ENCODE data around the gene PNPLA2. TPM values are rescaled to one million over a fixed set of nuclear protein-coding genes. Genes with fewer than 3 reads are reported as not detected.

The PNPLA2 gene
- total and polyA plus RNA-seq, 4 donors = 9.1 to 49.9 (median 28.5) TPM

DNA sequence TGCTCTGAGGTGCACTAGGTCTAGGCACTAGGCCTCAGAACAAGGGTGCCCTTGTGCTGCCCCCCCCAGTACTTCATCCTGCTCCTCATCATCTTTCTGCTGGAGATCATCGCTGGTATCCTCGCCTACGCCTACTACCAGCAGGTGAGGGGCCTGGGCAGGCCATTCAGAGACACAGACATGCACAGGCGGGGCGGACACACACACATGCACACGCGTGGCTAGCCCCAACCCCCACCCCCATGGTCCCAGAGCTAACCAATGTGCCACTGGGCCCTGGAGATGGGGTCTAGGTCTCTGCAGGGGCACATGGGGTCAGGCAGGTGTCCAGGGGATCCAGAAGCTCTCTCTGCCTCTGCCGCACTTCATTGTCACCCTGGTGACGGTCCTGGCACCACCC lies 18.0 kb downstream of the PNPLA2 start:
- Histone ChIP-seq H3K4me3 (ENCODE audit: low read depth, low read length) (no peak overlapping the region), H3K9me3 (ENCODE audit: control insufficient read depth, insufficient read depth, low read length) (no peaks in the 10 kb centered on the region), H3K27ac (ENCODE audit: low read depth, low read length) (no peak overlapping the region), H3K27me3 (ENCODE audit: control insufficient read depth, insufficient read depth, low read length) (peaks cover 7% of the 10 kb centered on the region), H3K36me3 (ENCODE audit: control insufficient read depth, insufficient read depth, low read length) (peaks cover 68% of the 10 kb centered on the region), H3K4me1 (ENCODE audit: control insufficient read depth, insufficient read depth, low read length) (peaks cover 55% of the 10 kb centered on the region)
- no peak for DNase-seq (ENCODE audit: low read depth in 4 of 6, low spot score in 6 of 6)
- WGBS (ENCODE audit: insufficient coverage) = 84% methylated on average over 9 of the region's 9 CpGs

DNA sequence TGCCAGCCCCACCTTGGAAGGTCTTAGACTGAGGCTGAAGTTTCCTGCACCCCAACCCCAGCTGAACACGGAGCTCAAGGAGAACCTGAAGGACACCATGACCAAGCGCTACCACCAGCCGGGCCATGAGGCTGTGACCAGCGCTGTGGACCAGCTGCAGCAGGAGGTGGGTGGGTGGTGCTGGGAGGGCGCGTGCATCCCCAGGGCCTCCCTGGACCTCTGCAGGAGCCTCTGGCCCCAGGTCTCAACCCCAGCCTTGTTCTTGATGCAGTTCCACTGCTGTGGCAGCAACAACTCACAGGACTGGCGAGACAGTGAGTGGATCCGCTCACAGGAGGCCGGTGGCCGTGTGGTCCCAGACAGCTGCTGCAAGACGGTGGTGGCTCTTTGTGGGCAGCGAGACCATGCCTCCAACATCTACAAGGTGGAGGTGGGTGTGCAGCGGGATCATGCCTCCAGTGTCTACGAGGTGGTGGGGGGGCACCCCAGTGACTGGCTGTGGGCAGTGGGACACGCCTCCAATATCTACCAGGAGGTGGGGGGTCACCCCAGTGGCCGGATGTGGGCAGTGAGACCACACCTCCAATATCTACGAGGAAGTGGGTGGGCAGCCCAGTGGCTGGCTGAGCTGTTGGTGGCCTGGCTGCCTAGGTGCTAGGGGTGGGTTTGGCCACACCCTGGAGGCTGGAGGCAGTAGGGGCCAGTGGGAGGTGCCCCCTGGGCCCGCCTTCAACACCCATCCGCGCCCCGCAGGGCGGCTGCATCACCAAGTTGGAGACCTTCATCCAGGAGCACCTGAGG lies 18.7 kb downstream of the PNPLA2 start:
- no peak for DNase-seq (ENCODE audit: low read depth in 4 of 6, low spot score in 6 of 6)
- no peaks in the 10 kb centered on the region for H3K9me3 ChIP-seq (ENCODE audit: control insufficient read depth, insufficient read depth, low read length)
- H3K27me3 ChIP-seq (ENCODE audit: control insufficient read depth, insufficient read depth, low read length) = peaks cover under 1% of the 10 kb centered on the region
- H3K4me1 ChIP-seq (ENCODE audit: control insufficient read depth, insufficient read depth, low read length) = peaks cover 52% of the 10 kb centered on the region
- H3K27ac ChIP-seq (ENCODE audit: low read depth, low read length) = no peak overlapping the region
- H3K36me3 ChIP-seq (ENCODE audit: control insufficient read depth, insufficient read depth, low read length) = peaks cover 66% of the 10 kb centered on the region
- WGBS (ENCODE audit: insufficient coverage) = 92% methylated on average over 17 of the region's 22 CpGs
- no peak overlapping the region for H3K4me3 ChIP-seq (ENCODE audit: low read depth, low read length)

DNA sequence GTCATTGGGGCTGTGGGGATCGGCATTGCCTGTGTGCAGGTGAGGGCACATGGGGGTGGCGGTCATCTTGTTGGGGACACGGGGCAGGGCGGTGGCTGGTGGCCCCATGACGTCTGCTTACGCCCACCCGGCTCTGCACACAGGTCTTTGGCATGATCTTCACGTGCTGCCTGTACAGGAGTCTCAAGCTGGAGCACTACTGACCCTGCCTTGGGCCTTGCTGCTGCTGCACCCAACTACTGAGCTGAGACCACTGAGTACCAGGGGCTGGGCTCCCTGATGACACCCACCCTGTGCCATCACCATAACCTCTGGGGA lies 19.2 kb downstream of the PNPLA2 start:
- Histone ChIP-seq H3K36me3 (ENCODE audit: control insufficient read depth, insufficient read depth, low read length) (peaks cover 66% of the 10 kb centered on the region), H3K4me1 (ENCODE audit: control insufficient read depth, insufficient read depth, low read length) (peaks cover 50% of the 10 kb centered on the region), H3K4me3 (ENCODE audit: low read depth, low read length) (no peak overlapping the region), H3K9me3 (ENCODE audit: control insufficient read depth, insufficient read depth, low read length) (no peaks in the 10 kb centered on the region), H3K27ac (ENCODE audit: low read depth, low read length) (no peak overlapping the region), H3K27me3 (ENCODE audit: control insufficient read depth, insufficient read depth, low read length) (no peaks in the 10 kb centered on the region)
- 77% methylated on average over 8 of the region's 8 CpGs for WGBS (ENCODE audit: insufficient coverage)
- no peak for DNase-seq (ENCODE audit: low read depth in 4 of 6, low spot score in 6 of 6)

DNA sequence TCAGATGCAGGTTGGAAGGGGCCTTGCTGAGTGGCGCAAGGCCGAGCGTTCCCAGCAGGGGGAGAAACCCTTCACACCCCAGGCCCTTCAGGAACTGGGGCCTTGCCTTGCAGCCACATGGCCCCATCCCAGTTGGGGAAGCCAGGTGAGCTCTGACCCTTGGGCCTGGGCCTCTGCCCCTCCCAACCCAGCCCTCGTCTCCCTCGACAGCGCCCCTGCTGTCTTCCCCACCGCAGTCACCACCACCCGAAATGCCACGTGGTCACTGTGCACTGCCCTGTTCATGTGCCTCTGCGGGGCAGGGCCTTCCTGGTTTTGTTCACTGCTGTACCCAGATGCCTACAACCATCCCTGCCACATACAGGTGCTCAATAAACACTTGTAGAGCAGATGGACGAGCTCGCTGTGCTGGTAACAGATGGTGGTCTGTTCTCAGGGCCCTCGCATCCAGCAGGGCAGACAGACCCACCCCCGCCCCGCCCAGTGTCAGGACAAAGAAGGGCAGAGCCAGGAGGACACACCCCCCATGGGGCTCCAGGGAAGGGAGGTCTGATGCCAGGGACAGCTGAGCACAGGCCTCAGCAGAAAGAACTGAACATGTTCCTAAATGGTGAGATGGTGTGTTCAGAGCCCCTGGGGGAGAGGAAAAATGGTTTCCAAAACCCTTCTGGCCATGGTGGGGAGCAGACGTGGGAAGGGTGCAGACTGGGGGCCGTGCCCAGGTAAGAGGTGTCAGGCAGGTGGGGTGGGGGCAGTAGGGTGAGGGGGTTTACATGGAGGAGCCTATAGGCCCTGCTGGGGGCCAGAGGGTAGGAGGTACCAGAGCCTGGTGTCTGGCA lies 19.9 kb downstream of the PNPLA2 start:
- no peak overlapping the region for H3K27ac ChIP-seq (ENCODE audit: low read depth, low read length)
- H3K36me3 ChIP-seq (ENCODE audit: control insufficient read depth, insufficient read depth, low read length) = peaks cover 68% of the 10 kb centered on the region
- H3K4me1 ChIP-seq (ENCODE audit: control insufficient read depth, insufficient read depth, low read length) = peaks cover 53% of the 10 kb centered on the region
- 40% methylated on average over 16 of the region's 17 CpGs for WGBS (ENCODE audit: insufficient coverage)
- H3K4me3 ChIP-seq (ENCODE audit: low read depth, low read length) = no peak overlapping the region
- no peaks in the 10 kb centered on the region for H3K9me3 ChIP-seq (ENCODE audit: control insufficient read depth, insufficient read depth, low read length)
- no peak for DNase-seq (ENCODE audit: low read depth in 4 of 6, low spot score in 6 of 6)
- peaks cover 2% of the 10 kb centered on the region for H3K27me3 ChIP-seq (ENCODE audit: control insufficient read depth, insufficient read depth, low read length)

DNA sequence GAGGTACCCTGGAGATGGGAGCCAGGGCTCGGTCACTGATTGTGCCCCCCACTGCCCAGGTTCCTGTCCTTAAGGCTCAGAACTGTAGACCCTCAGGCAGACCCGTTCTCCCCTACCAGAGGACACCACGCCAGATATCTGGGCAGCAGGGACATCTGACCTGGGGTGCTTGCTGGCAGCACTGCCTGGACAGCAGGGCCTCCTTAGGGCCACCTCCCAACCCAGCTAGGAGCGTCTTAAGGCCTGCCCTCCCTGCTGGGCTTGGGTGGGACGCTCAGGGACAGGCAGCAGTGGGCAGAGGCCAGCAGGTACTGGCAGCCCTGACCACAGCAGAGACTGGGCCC lies 20.5 kb downstream of the PNPLA2 start:
- H3K27me3 ChIP-seq (ENCODE audit: control insufficient read depth, insufficient read depth, low read length) = peaks cover 2% of the 10 kb centered on the region
- DNase-seq (ENCODE audit: low read depth in 4 of 6, low spot score in 6 of 6) = no peak
- no peak overlapping the region for H3K4me3 ChIP-seq (ENCODE audit: low read depth, low read length)
- no peaks in the 10 kb centered on the region for H3K9me3 ChIP-seq (ENCODE audit: control insufficient read depth, insufficient read depth, low read length)
- no peak overlapping the region for H3K27ac ChIP-seq (ENCODE audit: low read depth, low read length)
- peaks cover 53% of the 10 kb centered on the region for H3K4me1 ChIP-seq (ENCODE audit: control insufficient read depth, insufficient read depth, low read length)
- 93% methylated on average over 5 of the region's 5 CpGs for WGBS (ENCODE audit: insufficient coverage)
- peaks cover 68% of the 10 kb centered on the region for H3K36me3 ChIP-seq (ENCODE audit: control insufficient read depth, insufficient read depth, low read length)

DNA sequence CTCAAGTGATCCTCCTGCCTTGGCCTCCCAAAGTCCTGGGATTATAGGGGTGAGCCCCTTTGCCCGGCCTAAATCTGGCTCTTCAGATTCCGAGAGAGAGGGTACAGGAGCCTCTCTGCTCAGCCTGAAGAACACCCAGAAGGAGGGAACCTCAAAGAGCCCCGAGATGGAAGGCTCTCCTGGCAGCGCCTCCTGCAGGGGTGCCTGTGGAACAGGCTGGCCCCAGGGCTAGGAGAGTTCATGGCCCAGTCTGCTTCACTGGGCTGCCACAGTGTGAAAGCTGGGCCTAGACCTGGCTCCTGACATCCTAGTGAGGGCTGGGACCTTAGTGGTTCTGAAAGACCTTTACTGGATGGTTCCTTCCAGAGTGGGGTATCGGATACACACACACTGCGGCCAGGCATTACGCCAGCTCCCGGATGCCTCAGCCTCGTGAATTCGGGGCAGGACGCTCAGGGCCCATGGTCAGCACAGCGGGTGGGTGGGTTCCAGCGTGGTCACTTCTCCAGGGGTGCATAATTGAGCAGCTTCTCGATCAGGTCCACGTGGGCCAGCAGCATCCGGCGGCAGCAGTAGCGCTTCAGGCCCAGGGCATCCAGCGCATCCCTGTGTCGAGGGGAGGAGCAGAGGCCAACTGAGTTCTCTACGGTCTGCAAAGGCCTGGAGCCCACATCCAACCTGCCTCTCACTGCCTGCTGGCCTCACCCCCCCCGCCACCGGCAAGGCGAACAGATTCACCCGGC lies 21.3 kb downstream of the PNPLA2 start:
- Histone ChIP-seq H3K4me1 (ENCODE audit: control insufficient read depth, insufficient read depth, low read length) (peaks cover 53% of the 10 kb centered on the region), H3K27ac (ENCODE audit: low read depth, low read length) (no peak overlapping the region), H3K36me3 (ENCODE audit: control insufficient read depth, insufficient read depth, low read length) (peaks cover 60% of the 10 kb centered on the region), H3K27me3 (ENCODE audit: control insufficient read depth, insufficient read depth, low read length) (peaks cover 2% of the 10 kb centered on the region), H3K4me3 (ENCODE audit: low read depth, low read length) (no peak overlapping the region), H3K9me3 (ENCODE audit: control insufficient read depth, insufficient read depth, low read length) (no peaks in the 10 kb centered on the region)
- DNase-seq (ENCODE audit: low read depth in 4 of 6, low spot score in 6 of 6) = no peak
- 85% methylated on average over 20 of the region's 25 CpGs for WGBS (ENCODE audit: insufficient coverage)

DNA sequence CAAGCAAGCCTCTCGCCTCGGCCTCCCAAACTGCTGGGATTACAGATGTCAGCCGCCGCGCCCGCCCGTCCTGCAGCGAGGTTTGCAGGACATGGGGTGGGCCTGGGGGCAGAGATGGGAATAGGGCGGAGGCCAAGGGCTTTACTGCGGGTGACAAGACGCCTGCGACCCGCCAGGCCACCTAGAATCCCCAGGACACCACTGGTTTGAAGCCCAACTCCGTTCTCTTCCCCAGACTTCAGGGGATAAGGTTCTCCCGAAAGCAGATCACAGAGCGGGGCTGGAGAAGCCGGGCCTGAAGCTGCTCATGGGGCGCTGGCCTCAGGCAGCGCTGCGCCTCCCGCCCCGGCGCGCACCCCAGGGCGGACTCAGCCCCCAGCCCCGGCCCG lies 23.3 kb downstream of the PNPLA2 start:
- Histone ChIP-seq H3K27ac (ENCODE audit: low read depth, low read length) (no peak overlapping the region), H3K27me3 (ENCODE audit: control insufficient read depth, insufficient read depth, low read length) (peaks cover 2% of the 10 kb centered on the region), H3K36me3 (ENCODE audit: control insufficient read depth, insufficient read depth, low read length) (peaks cover 45% of the 10 kb centered on the region), H3K4me3 (ENCODE audit: low read depth, low read length) (peak overlapping the region; percentile 85), H3K4me1 (ENCODE audit: control insufficient read depth, insufficient read depth, low read length) (peaks cover 62% of the 10 kb centered on the region), H3K9me3 (ENCODE audit: control insufficient read depth, insufficient read depth, low read length) (no peaks in the 10 kb centered on the region)
- under 1% methylated on average over 27 of the region's 27 CpGs for WGBS (ENCODE audit: insufficient coverage)
- no peak for DNase-seq (ENCODE audit: low read depth in 4 of 6, low spot score in 6 of 6)

DNA sequence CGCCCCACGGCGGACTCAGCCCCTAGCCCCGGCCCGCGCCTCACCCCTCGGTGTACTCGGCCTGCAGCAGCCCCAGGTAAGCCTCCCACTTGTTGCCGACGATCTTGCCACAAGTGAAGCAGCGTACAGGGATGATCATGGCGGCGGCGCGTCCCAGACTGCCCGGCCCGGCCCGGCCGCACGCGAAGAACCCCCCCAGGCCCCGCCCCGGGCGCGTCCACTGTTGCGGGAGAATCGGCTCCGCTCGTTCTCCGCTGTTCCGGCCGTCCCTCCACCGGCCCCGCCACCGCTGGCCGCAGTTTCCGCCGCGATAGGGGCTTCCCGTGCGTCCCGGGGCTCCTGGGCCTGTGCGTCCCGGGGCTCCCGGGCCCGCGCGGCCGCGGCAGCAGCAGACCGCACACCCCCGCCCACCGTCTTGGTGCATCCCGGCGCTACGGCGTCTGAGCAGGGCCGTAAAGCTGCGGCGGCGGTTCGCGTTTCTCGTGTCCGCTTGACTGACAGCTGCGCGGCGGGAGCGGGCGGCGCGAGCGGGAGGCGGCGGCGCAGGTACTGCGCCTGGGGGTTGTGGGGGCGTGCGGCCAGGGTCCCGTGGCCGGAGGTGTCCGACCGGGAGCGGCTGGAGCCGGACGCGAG lies 23.8 kb downstream of the PNPLA2 start, which contains the start of the genes POLR2L and TSPAN4:
TSS of gene POLR2L (minus strand) at position 160 of the 633 bp plus-strand sequence. CDS start at position 139, 21 bp downstream.
TSS of gene TSPAN4 (plus strand) at position 483 of the 633 bp plus-strand sequence. CDS start 7,453 bp downstream, outside the sequence.
- Histone ChIP-seq H3K27ac (ENCODE audit: low read depth, low read length) (peak within 1 kb of the TSS; percentile 88), H3K9me3 (ENCODE audit: control insufficient read depth, insufficient read depth, low read length) (no peaks in the 10 kb centered on the region), H3K4me3 (ENCODE audit: low read depth, low read length) (peak within 1 kb of the TSS; percentile 85), H3K36me3 (ENCODE audit: control insufficient read depth, insufficient read depth, low read length) (peaks cover 40% of the 10 kb centered on the region), H3K4me1 (ENCODE audit: control insufficient read depth, insufficient read depth, low read length) (peaks cover 62% of the 10 kb centered on the region), H3K27me3 (ENCODE audit: control insufficient read depth, insufficient read depth, low read length) (peaks cover 2% of the 10 kb centered on the region)
- WGBS (ENCODE audit: insufficient coverage) = under 1% methylated on average over 87 of the region's 87 CpGs
- peak; percentile 66 to 95 (median 78) for DNase-seq (ENCODE audit: low read depth in 4 of 6, low spot score in 6 of 6)

DNA sequence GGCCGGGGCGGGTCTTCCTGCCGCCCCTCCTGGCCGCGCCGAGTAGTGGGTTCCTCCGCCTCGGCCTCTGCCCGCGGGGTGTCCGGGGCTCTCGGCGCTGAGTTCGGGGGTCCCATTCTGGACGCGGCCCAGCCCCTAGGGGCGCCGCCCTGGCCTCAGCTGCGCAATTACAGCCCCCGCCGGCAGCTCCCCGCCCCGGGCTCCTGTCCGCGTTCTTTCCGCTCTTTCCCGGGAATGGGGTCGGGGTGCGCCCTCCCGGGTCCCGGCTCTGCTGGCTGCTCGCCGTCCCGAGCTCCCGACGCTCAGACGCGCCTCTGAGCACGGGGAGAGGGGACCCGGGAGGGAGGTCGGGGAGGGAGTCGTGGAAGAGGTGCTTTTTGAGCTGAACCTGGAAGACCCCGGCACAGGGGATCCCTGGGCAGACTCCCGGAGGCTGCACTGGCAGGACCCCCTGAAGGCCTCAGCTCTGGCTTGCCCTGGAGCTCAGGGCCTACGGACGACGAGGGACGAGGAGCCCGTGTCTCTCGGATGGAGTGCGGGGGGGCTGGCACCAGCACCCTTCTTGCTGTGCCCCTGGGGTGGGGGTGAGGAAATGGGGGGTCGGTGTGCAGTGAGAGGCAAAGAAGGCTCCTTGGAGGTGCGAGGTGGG lies 24.5 kb downstream of the PNPLA2 start:
- Histone ChIP-seq H3K36me3 (ENCODE audit: control insufficient read depth, insufficient read depth, low read length) (peaks cover 39% of the 10 kb centered on the region), H3K4me1 (ENCODE audit: control insufficient read depth, insufficient read depth, low read length) (peaks cover 67% of the 10 kb centered on the region), H3K27ac (ENCODE audit: low read depth, low read length) (peak overlapping the region; percentile 88), H3K27me3 (ENCODE audit: control insufficient read depth, insufficient read depth, low read length) (peaks cover 2% of the 10 kb centered on the region), H3K4me3 (ENCODE audit: low read depth, low read length) (peak overlapping the region; percentile 85), H3K9me3 (ENCODE audit: control insufficient read depth, insufficient read depth, low read length) (no peaks in the 10 kb centered on the region)
- WGBS (ENCODE audit: insufficient coverage) = 2% methylated on average over 52 of the region's 53 CpGs
- DNase-seq (ENCODE audit: low read depth in 4 of 6, low spot score in 6 of 6) = no peak
